Suprapubic skin (tissue), 4 donors: Measurements from ENCODE around the gene MOCS1. TPM values are rescaled to one million over a fixed set of nuclear protein-coding genes. Genes with fewer than 3 reads are reported as not detected.

Source experiments
- DNase-seq, 2 donors: peaks; one replicate each; pipeline ENCODE4 v3.0.0-alpha.2; 2019; ENCODE audit warnings: low spot score in 2 of 2
- H3K27ac ChIP-seq: fragments of 200-600 bp; sonication (generic); one replicate; pipeline ENCODE4 v1.5.1; 2019
- H3K27me3 ChIP-seq: fragments of 200-600 bp; sonication (generic); one replicate; pipeline ENCODE4 v1.5.1; 2019
- H3K36me3 ChIP-seq: fragments of 200-600 bp; sonication (generic); one replicate; pipeline ENCODE4 v1.5.1; 2019
- H3K4me1 ChIP-seq: fragments of 200-600 bp; sonication (generic); one replicate; pipeline ENCODE4 v1.5.1; 2019
- H3K4me3 ChIP-seq: fragments of 200-600 bp; sonication (generic); one replicate; pipeline ENCODE4 v1.5.1; 2019; ENCODE audit warnings: mild to moderate bottlenecking
- H3K9me3 ChIP-seq: fragments of 200-600 bp; sonication (generic); one replicate; pipeline ENCODE4 v1.5.1; 2019
- CTCF ChIP-seq, 2 donors: fragments of 200-600 bp in 1 of 2; fragments of 450-650 bp in 1 of 2; sonication (generic) in 1 of 2; IDR thresholded peaks; one replicate each; pipeline ENCODE4 v1.5.1; 2016 to 2019; ENCODE audit warnings: antibody characterized with exemption in 2 of 2, mild to moderate bottlenecking in 1 of 2, moderate library complexity in 1 of 2
- EP300 ChIP-seq: sonication (generic); formaldehyde crosslinking; IDR thresholded peaks from one replicate; pipeline ENCODE4 v1.6.1; 2017; ENCODE audit warnings: antibody characterized with exemption
- POLR2A ChIP-seq, 2 donors: fragments of 450-650 bp; IDR thresholded peaks; one replicate each; pipeline ENCODE4 v1.6.1; 2017; ENCODE audit warnings: antibody characterized with exemption in 2 of 2, mild to moderate bottlenecking in 2 of 2, moderate library complexity in 2 of 2
- POLR2AphosphoS5 ChIP-seq, 3 donors: sonication (generic); formaldehyde crosslinking; IDR thresholded peaks; one replicate each; pipeline ENCODE4 v1.6.1; 2017; ENCODE audit warnings: antibody characterized with exemption in 3 of 3
- WGBS: methylation state at CpG from one replicate; pipeline ENCODE4 v1.1.5; 2018; 5-methylcytosine and 5-hydroxymethylcytosine counted together
- total RNA-seq, 4 donors: library from RNA; depleted of rRNA; stranded (reverse); fragments of >200 nt; gene quantifications; one replicate each; pipeline ENCODE4 v1.1.0, GENCODE V29; 2016

The MOCS1 gene
- total RNA-seq, 4 donors from 2014 or later = 4.2 to 13.8 (median 10.2) TPM

GRCh38 chr6:39855356-39855995, 78.8 kb downstream of the MOCS1 start:
- no peaks in the 10 kb centered on the region for H3K9me3 ChIP-seq
- H3K4me3 ChIP-seq = no peak overlapping the region
- 83% methylated on average over 7 of the region's 7 CpGs for WGBS
- no peaks in the 10 kb centered on the region for H3K4me1 ChIP-seq
- H3K27me3 ChIP-seq = no peaks in the 10 kb centered on the region
- peaks cover 5% of the 10 kb centered on the region for H3K36me3 ChIP-seq
- no peak for TF ChIP-seq POLR2A (IDR thresholded peaks at IDR 0.05)
- no peak for TF ChIP-seq EP300
- TF ChIP-seq POLR2AphosphoS5 (IDR thresholded peaks at IDR 0.05) = no peak
- no peak for TF ChIP-seq CTCF (IDR thresholded peaks at IDR 0.05)
- no peak for DNase-seq
- H3K27ac ChIP-seq = no peak overlapping the region

Other genes with a start within 250 kb of the MOCS1 start
- gene KIF6, start 209.1 kb downstream of the MOCS1 start, total RNA-seq = 1 to 10 TPM in 1 of 4 donors, under 1 TPM in 1, not detected in 2; 0.18 to 1.1 TPM
- gene DAAM2, start 142.1 kb downstream of the MOCS1 start, total RNA-seq = 10 to 100 TPM in 2 of 4 donors, 1 to 10 TPM in 2; 4.7 to 17.6 (median 9.9) TPM